ENCODE measurements around the gene GALNT14.

DNA sequence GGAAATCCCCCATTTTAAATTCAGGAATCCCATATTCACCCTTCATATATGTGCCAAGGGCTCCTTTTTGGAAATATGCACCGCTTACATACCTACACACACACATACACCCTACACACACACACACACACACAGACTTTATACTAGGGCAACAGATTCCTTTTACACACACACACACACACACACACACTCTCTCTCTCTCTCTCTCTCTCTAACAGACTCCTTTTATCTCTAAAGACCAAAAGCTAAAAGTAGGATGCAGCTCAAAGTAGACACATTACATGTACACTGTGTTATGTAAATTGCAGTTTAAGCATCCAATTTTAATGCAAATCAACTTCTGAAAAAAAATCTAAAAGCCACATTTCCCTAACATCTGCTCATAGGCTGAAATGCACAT is 200.0 kb downstream of the GALNT14 start:
- TF ChIP-seq, protein P1, sequence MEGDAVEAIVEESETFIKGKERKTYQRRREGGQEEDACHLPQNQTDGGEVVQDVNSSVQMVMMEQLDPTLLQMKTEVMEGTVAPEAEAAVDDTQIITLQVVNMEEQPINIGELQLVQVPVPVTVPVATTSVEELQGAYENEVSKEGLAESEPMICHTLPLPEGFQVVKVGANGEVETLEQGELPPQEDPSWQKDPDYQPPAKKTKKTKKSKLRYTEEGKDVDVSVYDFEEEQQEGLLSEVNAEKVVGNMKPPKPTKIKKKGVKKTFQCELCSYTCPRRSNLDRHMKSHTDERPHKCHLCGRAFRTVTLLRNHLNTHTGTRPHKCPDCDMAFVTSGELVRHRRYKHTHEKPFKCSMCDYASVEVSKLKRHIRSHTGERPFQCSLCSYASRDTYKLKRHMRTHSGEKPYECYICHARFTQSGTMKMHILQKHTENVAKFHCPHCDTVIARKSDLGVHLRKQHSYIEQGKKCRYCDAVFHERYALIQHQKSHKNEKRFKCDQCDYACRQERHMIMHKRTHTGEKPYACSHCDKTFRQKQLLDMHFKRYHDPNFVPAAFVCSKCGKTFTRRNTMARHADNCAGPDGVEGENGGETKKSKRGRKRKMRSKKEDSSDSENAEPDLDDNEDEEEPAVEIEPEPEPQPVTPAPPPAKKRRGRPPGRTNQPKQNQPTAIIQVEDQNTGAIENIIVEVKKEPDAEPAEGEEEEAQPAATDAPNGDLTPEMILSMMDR (IDR thresholded peaks at IDR 0.05) = no peak
- TF ChIP-seq EZH2 (IDR thresholded peaks at IDR 0.05) = no peak
